ENCODE measurements around the gene ARAP1. TPM values are rescaled to one million over a fixed set of nuclear protein-coding genes. Genes with fewer than 3 reads are reported as not detected.

ARAP1 gene
- total RNA-seq, 1 experiment from 2014 or later: 73.6 TPM

GRCh38 chr11:72711141-72711540 lies 41.1 kb downstream of the ARAP1 start:
- no peaks in the 10 kb centered on the region for H3K36me3 ChIP-seq (ENCODE audit: control insufficient read depth, insufficient read depth, low read length)
- ATAC-seq (no peak), DNase-seq (ENCODE audit: low read depth, low spot score) (no peak)
- no peaks in the 10 kb centered on the region for H3K4me1 ChIP-seq (ENCODE audit: control insufficient read depth, insufficient read depth, low read length)
- BruUV-seq (replicated peaks): no TSS peak
- CTCF ChIA-PET: no interaction called here
- in situ Hi-C loops (cut with HindIII; ENCODE audit: low pct_unique_long_range_greater_than_20kb, low sequenced_read_pairs): no loop called here
- TF ChIP-seq SIN3A (IDR thresholded peaks at IDR 0.05; ENCODE audit: borderline replicate concordance, insufficient read depth, low read depth, low read length): no peak
- TF ChIP-seq, protein P1, sequence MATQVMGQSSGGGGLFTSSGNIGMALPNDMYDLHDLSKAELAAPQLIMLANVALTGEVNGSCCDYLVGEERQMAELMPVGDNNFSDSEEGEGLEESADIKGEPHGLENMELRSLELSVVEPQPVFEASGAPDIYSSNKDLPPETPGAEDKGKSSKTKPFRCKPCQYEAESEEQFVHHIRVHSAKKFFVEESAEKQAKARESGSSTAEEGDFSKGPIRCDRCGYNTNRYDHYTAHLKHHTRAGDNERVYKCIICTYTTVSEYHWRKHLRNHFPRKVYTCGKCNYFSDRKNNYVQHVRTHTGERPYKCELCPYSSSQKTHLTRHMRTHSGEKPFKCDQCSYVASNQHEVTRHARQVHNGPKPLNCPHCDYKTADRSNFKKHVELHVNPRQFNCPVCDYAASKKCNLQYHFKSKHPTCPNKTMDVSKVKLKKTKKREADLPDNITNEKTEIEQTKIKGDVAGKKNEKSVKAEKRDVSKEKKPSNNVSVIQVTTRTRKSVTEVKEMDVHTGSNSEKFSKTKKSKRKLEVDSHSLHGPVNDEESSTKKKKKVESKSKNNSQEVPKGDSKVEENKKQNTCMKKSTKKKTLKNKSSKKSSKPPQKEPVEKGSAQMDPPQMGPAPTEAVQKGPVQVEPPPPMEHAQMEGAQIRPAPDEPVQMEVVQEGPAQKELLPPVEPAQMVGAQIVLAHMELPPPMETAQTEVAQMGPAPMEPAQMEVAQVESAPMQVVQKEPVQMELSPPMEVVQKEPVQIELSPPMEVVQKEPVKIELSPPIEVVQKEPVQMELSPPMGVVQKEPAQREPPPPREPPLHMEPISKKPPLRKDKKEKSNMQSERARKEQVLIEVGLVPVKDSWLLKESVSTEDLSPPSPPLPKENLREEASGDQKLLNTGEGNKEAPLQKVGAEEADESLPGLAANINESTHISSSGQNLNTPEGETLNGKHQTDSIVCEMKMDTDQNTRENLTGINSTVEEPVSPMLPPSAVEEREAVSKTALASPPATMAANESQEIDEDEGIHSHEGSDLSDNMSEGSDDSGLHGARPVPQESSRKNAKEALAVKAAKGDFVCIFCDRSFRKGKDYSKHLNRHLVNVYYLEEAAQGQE (IDR thresholded peaks at IDR 0.05; ENCODE audit: insufficient read depth in 1 of 2, low read depth in 2 of 2, low read length in 1 of 2): no peak
- TF ChIP-seq POLR2AphosphoS5 (IDR thresholded peaks at IDR 0.05; ENCODE audit: low read depth, low read length): no peak
- no peak for TF ChIP-seq TCF7L2 (IDR thresholded peaks at IDR 0.05; ENCODE audit: low read depth, low read length)
- no peak for TF ChIP-seq CTCF (IDR thresholded peaks at IDR 0.05)
- H3K27ac ChIP-seq (ENCODE audit: low read length): no peak overlapping the region
- no peak overlapping the region for H3K4me3 ChIP-seq (ENCODE audit: low read depth in 2 of 2, low read length in 2 of 2)
- POLR2A ChIA-PET: no interaction called here
- intact Hi-C loops (cut with micrococcal nuclease; ENCODE audit: unreplicated experiment): no loop called here
- H3K9me3 ChIP-seq (ENCODE audit: control insufficient read depth, insufficient read depth, low read depth, low read length): no peaks in the 10 kb centered on the region
- H3K27me3 ChIP-seq (ENCODE audit: control insufficient read depth, insufficient read depth, low read length): no peaks in the 10 kb centered on the region

DNA sequence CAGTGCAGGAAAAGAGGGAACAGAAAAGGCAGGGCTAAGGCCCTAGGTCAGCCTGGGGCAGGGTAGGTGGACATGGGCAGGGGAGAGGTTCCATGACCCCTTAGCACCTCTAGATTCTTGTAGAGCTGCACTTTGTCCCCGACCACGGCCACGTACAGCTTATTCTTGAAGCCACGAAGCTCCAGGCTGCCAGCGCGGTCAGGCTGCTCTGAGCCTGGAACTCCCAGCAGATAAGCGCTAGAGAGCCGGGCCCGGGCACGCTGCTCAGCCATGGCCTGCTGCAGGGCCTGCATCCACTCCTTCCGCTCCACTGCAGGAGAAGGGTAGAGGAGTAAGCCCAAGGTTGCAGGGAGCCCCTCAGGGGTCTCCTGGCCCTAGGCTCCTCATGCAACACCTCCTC lies 41.9 kb downstream of the ARAP1 start:
- H3K4me3 ChIP-seq (ENCODE audit: low read depth in 2 of 2, low read length in 2 of 2): no peak overlapping the region
- no TSS peak for BruUV-seq (replicated peaks)
- no peak overlapping the region for H3K27ac ChIP-seq (ENCODE audit: low read length)
- no peaks in the 10 kb centered on the region for H3K4me1 ChIP-seq (ENCODE audit: control insufficient read depth, insufficient read depth, low read length)
- H3K36me3 ChIP-seq (ENCODE audit: control insufficient read depth, insufficient read depth, low read length): no peaks in the 10 kb centered on the region
- ChIA-PET CTCF (no interaction called here), POLR2A (no interaction called here)
- in situ Hi-C loops (cut with HindIII; ENCODE audit: low pct_unique_long_range_greater_than_20kb, low sequenced_read_pairs): no loop called here
- intact Hi-C loops (cut with micrococcal nuclease; ENCODE audit: unreplicated experiment): no loop called here
- no peaks in the 10 kb centered on the region for H3K27me3 ChIP-seq (ENCODE audit: control insufficient read depth, insufficient read depth, low read length)
- ATAC-seq: no peak
- no peak for DNase-seq (ENCODE audit: low read depth, low spot score)
- H3K9me3 ChIP-seq (ENCODE audit: control insufficient read depth, insufficient read depth, low read depth, low read length): no peaks in the 10 kb centered on the region
- no peak for TF ChIP-seq SIN3A (IDR thresholded peaks at IDR 0.05; ENCODE audit: borderline replicate concordance, insufficient read depth, low read depth, low read length)
- TF ChIP-seq CTCF (IDR thresholded peaks at IDR 0.05): no peak
- no peak for TF ChIP-seq TCF7L2 (IDR thresholded peaks at IDR 0.05; ENCODE audit: low read depth, low read length)
- TF ChIP-seq, protein P1 (IDR thresholded peaks at IDR 0.05; ENCODE audit: insufficient read depth in 1 of 2, low read depth in 2 of 2, low read length in 1 of 2): no peak
- TF ChIP-seq POLR2AphosphoS5 (IDR thresholded peaks at IDR 0.05; ENCODE audit: low read depth, low read length): no peak

All from Panc1 (cell line).